KOPT-K1 (cell line): ENCODE measurements around the gene TSR1.

ENCODE experiments used
- H3K27ac ChIP-seq: fragments of 200-600 bp; sonication (generic); 2 replicates; pipeline ENCODE4 v1.5.1; 2016; ENCODE audit warnings: antibody characterized with exemption, mild to moderate bottlenecking, low read depth, low read length; ENCODE audit not compliant: poor library complexity, severe bottlenecking
- H3K36me3 ChIP-seq: fragments of 200-600 bp; sonication (generic); 2 replicates; pipeline ENCODE4 v1.5.1; 2017; ENCODE audit warnings: antibody characterized with exemption, mild to moderate bottlenecking, low read length, moderate library complexity; ENCODE audit not compliant: insufficient read depth
- H3K9me3 ChIP-seq: fragments of 200-600 bp; sonication (generic); 2 replicates; pipeline ENCODE4 v1.5.1; 2017; ENCODE audit warnings: antibody characterized with exemption, low read length, mild to moderate bottlenecking; ENCODE audit not compliant: insufficient read depth, poor library complexity, severe bottlenecking

The TSR1 gene

GRCh38 chr17:2372681-2373080, 36.4 kb upstream of the TSR1 start:
- Histone ChIP-seq H3K9me3 (no peaks in the 10 kb centered on the region), H3K27ac (no peak overlapping the region), H3K36me3 (peaks cover 73% of the 10 kb centered on the region)

GRCh38 chr17:2372180-2372579, 35.9 kb upstream of the TSR1 start:
- H3K9me3 ChIP-seq, result no peaks in the 10 kb centered on the region
- no peak overlapping the region for H3K27ac ChIP-seq
- H3K36me3 ChIP-seq, result peaks cover 73% of the 10 kb centered on the region

- no peaks in the 10 kb centered on the region for H3K9me3 ChIP-seq
- no peak overlapping the region for H3K27ac ChIP-seq
- peaks cover 69% of the 10 kb centered on the region for H3K36me3 ChIP-seq
Measured at GRCh38 chr17:2371183-2372130, 35.2 kb upstream of the TSR1 start.

GRCh38 chr17:2370211-2370589, 33.9 kb upstream of the TSR1 start:
- Histone ChIP-seq H3K36me3 (peaks cover 66% of the 10 kb centered on the region; the same call in 1 of the 2 replicates), H3K27ac (no peak overlapping the region), H3K9me3 (no peaks in the 10 kb centered on the region)

DNA sequence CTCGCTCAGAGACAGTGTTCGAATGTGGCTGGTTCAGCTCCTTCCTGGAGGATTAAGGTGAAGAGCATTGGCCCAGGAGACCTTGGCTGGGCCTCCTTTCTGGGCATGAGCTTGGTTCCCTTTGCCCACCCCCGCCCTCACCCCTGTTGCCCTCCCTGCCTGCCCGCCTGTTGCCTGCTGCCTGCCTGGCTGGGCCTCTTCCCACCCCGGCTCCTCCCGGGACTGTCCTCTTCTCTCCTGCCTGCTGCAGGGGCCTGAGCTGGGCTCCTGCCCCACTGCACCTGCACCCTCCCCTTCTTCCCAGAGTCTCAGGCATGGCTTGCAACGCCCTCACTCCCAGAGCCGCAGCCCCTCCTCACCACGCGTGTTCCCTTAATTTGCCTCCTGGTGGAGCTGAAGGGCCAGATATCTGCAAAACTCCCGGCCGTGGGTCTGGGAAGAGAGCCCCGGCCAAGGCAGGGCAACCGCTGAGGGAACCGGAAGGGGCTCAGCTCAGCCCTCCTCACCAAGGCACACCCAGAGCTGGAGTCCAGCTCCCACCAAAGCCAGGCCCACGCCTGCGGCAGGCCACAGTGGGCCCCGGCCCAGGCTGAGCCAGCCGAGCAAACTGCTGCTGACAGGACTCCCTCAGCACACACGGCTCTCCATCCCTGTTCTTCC, 33.4 kb upstream of the TSR1 start:
- Histone ChIP-seq H3K27ac (no peak overlapping the region), H3K9me3 (no peaks in the 10 kb centered on the region), H3K36me3 (peaks cover 66% of the 10 kb centered on the region; the same call in 1 of the 2 replicates)

- Histone ChIP-seq H3K27ac (no peak overlapping the region), H3K9me3 (no peaks in the 10 kb centered on the region), H3K36me3 (peaks cover 70% of the 10 kb centered on the region; the same call in 1 of the 2 replicates)
Measured at GRCh38 chr17:2369039-2369438, 32.8 kb upstream of the TSR1 start.

DNA sequence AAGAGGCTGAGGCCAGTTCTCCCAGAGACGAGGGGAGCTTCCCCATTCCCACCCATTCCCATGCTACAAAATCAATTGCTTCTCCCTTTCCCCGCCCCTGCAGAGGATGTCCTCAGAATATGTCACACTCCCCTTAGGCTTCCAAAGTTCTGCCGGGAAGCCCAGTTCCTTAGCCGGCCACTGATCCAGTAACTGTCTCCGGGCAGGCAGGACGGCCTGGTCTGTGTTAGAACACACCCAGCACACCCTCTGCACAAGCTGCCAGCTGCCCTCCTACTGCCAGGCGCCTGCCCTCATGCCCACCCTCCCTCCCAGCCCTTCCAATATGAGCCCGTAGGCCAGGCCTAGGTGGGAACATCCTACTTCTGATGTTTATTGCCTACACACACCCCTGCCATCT, 32.1 kb upstream of the TSR1 start:
- H3K27ac ChIP-seq, result no peak overlapping the region
- H3K36me3 ChIP-seq, result peaks cover 70% of the 10 kb centered on the region; the same call in 1 of the 2 replicates
- no peaks in the 10 kb centered on the region for H3K9me3 ChIP-seq

DNA sequence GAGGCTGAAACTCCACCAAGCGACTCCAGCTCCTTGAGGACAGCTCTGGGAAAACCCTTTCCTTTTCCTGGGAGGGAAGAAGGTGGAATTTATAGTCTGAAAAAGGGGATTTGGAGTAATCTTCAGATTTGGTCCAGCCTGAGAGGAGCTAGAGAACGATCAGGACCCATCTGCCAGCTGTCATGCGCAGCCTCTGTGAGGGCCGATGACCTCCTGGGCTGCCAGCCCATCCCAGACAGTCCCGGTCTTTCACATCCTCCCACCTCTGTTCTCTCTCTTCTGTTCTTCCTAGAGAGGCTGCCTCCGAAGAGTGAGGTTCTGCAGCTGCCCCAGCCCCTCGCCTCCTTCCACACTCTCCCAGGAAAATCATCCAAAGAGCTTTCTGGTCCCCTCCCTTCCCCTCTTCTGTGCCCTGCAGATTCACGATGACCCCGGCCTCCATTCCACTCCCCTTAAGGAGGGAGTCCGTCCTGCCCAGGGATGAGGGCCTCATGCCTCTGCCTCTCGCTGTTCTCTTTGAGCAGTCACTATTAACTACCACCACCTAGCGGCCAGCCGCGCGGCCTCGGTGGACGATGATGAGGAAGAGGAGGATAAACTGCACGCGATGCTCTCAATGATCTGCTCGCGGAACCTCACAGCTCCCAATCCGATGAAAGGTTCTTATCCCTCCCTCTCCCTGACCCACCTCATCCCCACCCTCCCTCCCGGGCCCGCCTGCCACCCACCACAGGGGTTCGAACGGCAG, 30.7 kb upstream of the TSR1 start:
- no peaks in the 10 kb centered on the region for H3K9me3 ChIP-seq
- no peak overlapping the region for H3K27ac ChIP-seq
- peaks cover 69% of the 10 kb centered on the region; the same call in 1 of the 2 replicates for H3K36me3 ChIP-seq

DNA sequence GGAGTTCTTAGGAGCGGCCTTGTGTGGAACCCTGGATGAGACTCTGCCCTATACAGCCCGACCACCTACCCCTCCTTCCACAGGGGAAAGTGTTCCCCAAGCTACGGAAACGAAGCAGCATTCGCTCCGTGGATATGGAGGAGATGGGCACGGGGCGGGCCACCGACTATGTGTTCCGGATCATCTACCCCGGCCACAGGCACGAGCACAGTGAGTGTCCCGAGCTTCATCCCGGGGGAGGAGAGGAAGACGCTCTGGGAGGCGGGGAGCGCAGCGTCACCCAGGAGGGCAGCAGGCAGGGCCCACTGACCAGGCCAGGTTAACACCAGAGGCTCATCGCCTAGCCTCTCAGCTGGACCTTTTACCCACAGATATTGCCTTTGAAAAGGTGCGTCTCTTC, 28.9 kb upstream of the TSR1 start:
- H3K27ac ChIP-seq, result no peak overlapping the region
- H3K36me3 ChIP-seq, result peaks cover 51% of the 10 kb centered on the region; the same call in 1 of the 2 replicates
- H3K9me3 ChIP-seq, result no peaks in the 10 kb centered on the region

DNA sequence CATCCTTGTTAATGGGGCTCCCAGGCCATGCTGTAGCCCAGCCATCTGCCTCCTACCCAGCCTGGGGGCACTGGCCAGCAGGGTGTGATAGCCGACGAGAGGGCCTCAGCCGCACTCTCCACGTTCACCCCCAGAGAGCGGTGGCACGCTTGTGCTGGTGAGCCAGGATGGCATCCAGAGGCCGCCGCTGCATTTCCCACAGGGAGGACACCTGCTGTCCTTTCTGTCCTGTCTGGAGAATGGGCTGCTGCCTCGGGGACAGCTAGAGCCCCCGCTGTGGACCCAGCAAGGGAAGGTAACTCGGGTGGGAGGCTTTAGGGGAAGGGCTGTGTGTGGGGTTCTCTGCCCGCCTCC, 28.5 kb upstream of the TSR1 start:
- peaks cover 48% of the 10 kb centered on the region; the same call in 1 of the 2 replicates for H3K36me3 ChIP-seq
- no peak overlapping the region for H3K27ac ChIP-seq
- no peaks in the 10 kb centered on the region for H3K9me3 ChIP-seq

GRCh38 chr17:2363851-2364762, 27.9 kb upstream of the TSR1 start:
- Histone ChIP-seq H3K36me3 (peaks cover 48% of the 10 kb centered on the region; the same call in 1 of the 2 replicates), H3K27ac (no peak overlapping the region), H3K9me3 (no peaks in the 10 kb centered on the region)

GRCh38 chr17:2363318-2363717, 27.1 kb upstream of the TSR1 start:
- Histone ChIP-seq H3K27ac (no peak overlapping the region), H3K9me3 (no peaks in the 10 kb centered on the region), H3K36me3 (peaks cover 48% of the 10 kb centered on the region; the same call in 1 of the 2 replicates)

DNA sequence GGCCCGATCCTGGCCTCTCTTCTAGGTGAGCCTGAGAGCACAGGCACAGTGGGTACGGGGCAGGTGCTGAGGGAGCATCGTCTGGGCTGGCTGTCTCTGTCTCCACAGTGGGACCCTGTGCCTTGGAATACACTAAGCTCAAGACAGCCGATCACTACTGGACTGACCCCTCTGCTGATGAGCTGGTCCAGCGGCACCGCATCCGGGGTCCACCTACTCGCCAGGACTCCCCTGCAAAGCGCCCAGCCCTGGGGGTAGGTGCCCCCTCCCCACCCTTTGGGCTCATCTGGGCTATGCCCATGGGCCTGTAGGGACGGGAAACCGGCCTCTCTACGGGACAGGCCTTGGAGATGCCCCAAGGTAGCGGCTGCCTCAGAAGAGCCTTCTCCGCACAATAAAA, 26.6 kb upstream of the TSR1 start:
- H3K27ac ChIP-seq, result no peak overlapping the region

DNA sequence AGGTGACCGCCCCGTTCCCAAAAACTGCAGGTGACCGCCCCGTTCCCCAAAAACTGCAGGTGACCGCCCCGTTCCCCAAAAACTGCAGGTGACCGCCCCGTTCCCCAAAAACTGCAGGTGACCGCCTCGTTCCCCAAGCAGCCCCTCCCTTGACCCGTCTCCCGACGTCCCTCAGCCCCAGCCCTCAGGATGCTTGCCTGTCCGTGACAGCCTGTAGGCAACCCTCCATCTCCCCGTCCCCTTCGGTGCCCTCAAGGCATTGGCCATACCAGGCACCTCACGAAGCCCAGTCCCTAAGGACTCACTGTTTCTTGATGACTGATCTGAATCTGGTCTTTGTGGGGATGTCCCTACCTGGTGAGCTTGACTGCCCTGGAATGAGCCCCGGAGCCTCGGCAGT, 26.2 kb upstream of the TSR1 start:
- Histone ChIP-seq H3K9me3 (no peaks in the 10 kb centered on the region), H3K27ac (no peak overlapping the region), H3K36me3 (peaks cover 44% of the 10 kb centered on the region; the same call in 1 of the 2 replicates)

More for the DNA sequence above, 26.6 kb upstream of the TSR1 start:
- Histone ChIP-seq H3K36me3 (peaks cover 48% of the 10 kb centered on the region; the same call in 1 of the 2 replicates), H3K9me3 (no peaks in the 10 kb centered on the region)
